Thyroid gland (tissue), 4 donors: ENCODE measurements around the gene SHROOM3.

Experiments used
- POLR2A ChIP-seq, 2 donors: fragments of 450-650 bp; IDR thresholded peaks; one replicate each; pipeline ENCODE4 v1.6.1; 2017; ENCODE audit warnings: antibody characterized with exemption in 2 of 2, mild to moderate bottlenecking in 2 of 2, moderate library complexity in 1 of 2
- TF ChIP-seq, protein P1 (sequence below), 6 experiments: fragments of 200-600 bp in 3 of 6; fragments of 450-650 bp in 3 of 6; sonication (generic) in 3 of 6; IDR thresholded peaks; one replicate each; pipeline ENCODE4 v1.5.1; 2016 to 2019; ENCODE audit warnings: antibody characterized with exemption in 6 of 6, mild to moderate bottlenecking in 2 of 6, inconsistent platforms in 1 of 6, moderate library complexity in 1 of 6

DNA sequence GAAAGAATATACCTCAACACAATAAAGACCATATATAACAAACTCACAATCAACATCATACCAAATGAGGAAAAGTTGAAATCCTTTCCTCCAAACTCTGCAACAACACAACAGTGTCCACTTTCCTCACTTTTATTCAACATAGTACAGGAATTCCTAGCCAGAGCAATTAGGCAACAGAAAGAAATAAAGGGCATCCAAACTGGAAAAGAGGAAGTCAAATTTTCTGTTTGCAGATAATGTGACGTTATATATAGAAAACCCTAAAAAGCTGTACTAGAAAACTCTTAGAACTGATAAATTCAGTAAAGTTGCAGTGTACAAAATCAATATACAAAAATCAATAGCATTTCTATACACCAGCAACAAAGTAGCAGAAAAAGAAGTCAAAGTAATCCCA is 355.3 kb downstream of the SHROOM3 start:
- TF ChIP-seq, protein P1, sequence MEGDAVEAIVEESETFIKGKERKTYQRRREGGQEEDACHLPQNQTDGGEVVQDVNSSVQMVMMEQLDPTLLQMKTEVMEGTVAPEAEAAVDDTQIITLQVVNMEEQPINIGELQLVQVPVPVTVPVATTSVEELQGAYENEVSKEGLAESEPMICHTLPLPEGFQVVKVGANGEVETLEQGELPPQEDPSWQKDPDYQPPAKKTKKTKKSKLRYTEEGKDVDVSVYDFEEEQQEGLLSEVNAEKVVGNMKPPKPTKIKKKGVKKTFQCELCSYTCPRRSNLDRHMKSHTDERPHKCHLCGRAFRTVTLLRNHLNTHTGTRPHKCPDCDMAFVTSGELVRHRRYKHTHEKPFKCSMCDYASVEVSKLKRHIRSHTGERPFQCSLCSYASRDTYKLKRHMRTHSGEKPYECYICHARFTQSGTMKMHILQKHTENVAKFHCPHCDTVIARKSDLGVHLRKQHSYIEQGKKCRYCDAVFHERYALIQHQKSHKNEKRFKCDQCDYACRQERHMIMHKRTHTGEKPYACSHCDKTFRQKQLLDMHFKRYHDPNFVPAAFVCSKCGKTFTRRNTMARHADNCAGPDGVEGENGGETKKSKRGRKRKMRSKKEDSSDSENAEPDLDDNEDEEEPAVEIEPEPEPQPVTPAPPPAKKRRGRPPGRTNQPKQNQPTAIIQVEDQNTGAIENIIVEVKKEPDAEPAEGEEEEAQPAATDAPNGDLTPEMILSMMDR (IDR thresholded peaks at IDR 0.05), result no peak
- no peak for TF ChIP-seq POLR2A (IDR thresholded peaks at IDR 0.05)
